H9 (cell line): ENCODE results near the gene OTOGL. TPM values are rescaled to one million over a fixed set of nuclear protein-coding genes. Genes with fewer than 3 reads are reported as not detected.

Source experiments
- DNase-seq: peaks from one replicate; pipeline ENCODE4 v3.0.0-alpha.2; 2017
- H2AFZ ChIP-seq: one replicate; pipeline ENCODE4 v1.6.1; 2013; ENCODE audit warnings: mild to moderate bottlenecking, low read length, control low read depth, moderate library complexity
- H2AK5ac ChIP-seq: 2 replicates; pipeline ENCODE4 v1.6.1; 2013; ENCODE audit warnings: low read length, control low read depth, mixed read lengths; ENCODE audit not compliant: insufficient read length
- H2BK120ac ChIP-seq: one replicate; pipeline ENCODE4 v1.6.1; 2013; ENCODE audit warnings: low read depth, mild to moderate bottlenecking, low read length, control low read depth, inconsistent platforms; ENCODE audit not compliant: poor library complexity, severe bottlenecking
- H2BK12ac ChIP-seq: 2 replicates; pipeline ENCODE4 v1.6.1; 2013; ENCODE audit warnings: low read length, control low read depth, mixed read lengths, low read depth; ENCODE audit not compliant: insufficient read length
- H2BK15ac ChIP-seq: 2 replicates; pipeline ENCODE4 v1.6.1; 2013; ENCODE audit warnings: low read depth, low read length, control low read depth
- H2BK20ac ChIP-seq: one replicate; pipeline ENCODE4 v1.6.1; 2013; ENCODE audit warnings: low read depth, mild to moderate bottlenecking, low read length, control low read depth, inconsistent platforms; ENCODE audit not compliant: poor library complexity, severe bottlenecking
- H2BK5ac ChIP-seq: 2 replicates; pipeline ENCODE4 v1.6.1; 2013; ENCODE audit warnings: low read length, control low read depth, mixed read lengths; ENCODE audit not compliant: insufficient read length
- H3K14ac ChIP-seq: 2 replicates; pipeline ENCODE4 v1.6.1; 2013; ENCODE audit warnings: low read length, control low read depth; ENCODE audit not compliant: insufficient read depth
- H3K18ac ChIP-seq: 2 replicates; pipeline ENCODE4 v1.6.1; 2013; ENCODE audit warnings: low read depth, mild to moderate bottlenecking, mixed read lengths, low read length, control low read depth; ENCODE audit not compliant: insufficient read length
- H3K23ac ChIP-seq: 2 replicates; pipeline ENCODE4 v1.6.1; 2013; ENCODE audit warnings: low read length, control low read depth, mixed read lengths, low read depth; ENCODE audit not compliant: insufficient read length
- H3K23me2 ChIP-seq: 2 replicates; pipeline ENCODE4 v1.6.1; 2013; ENCODE audit warnings: low read depth, mild to moderate bottlenecking, mixed read lengths, low read length, control low read depth; ENCODE audit not compliant: insufficient read length, poor library complexity, severe bottlenecking
- H3K27ac ChIP-seq: 2 replicates; pipeline ENCODE4 v1.5.1; 2013; ENCODE audit warnings: low read length, control low read depth, mixed read lengths, low read depth; ENCODE audit not compliant: insufficient read length
- H3K27me3 ChIP-seq: 2 replicates; pipeline ENCODE4 v1.6.1; 2013; ENCODE audit warnings: low read length, control low read depth, inconsistent platforms; ENCODE audit not compliant: insufficient read depth
- H3K4ac ChIP-seq: 2 replicates; pipeline ENCODE4 v1.6.1; 2013; ENCODE audit warnings: low read depth, mild to moderate bottlenecking, control low read depth, inconsistent platforms, low read length, moderate library complexity
- H3K4me1 ChIP-seq: 2 replicates; pipeline ENCODE4 v1.6.1; 2013; ENCODE audit warnings: low read length, control low read depth, inconsistent platforms; ENCODE audit not compliant: insufficient read depth
- H3K4me2 ChIP-seq: 2 replicates; pipeline ENCODE4 v1.6.1; 2013; ENCODE audit warnings: low read length, control low read depth, mixed read lengths; ENCODE audit not compliant: insufficient read length, insufficient read depth
- H3K56ac ChIP-seq: 2 replicates; pipeline ENCODE4 v1.6.1; 2013; ENCODE audit warnings: low read depth, mild to moderate bottlenecking, mixed read lengths, low read length, control low read depth; ENCODE audit not compliant: insufficient read length
- H3K79me1 ChIP-seq: 2 replicates; pipeline ENCODE4 v1.6.1; 2013; ENCODE audit warnings: low read depth, mild to moderate bottlenecking, moderate library complexity, low read length, control low read depth, inconsistent platforms; ENCODE audit not compliant: insufficient read depth, poor library complexity, severe bottlenecking
- H3K79me2 ChIP-seq: 2 replicates; pipeline ENCODE4 v1.6.1; 2013; ENCODE audit warnings: low read length, control low read depth, inconsistent platforms; ENCODE audit not compliant: insufficient read depth
- H3K9ac ChIP-seq: 2 replicates; pipeline ENCODE4 v1.6.1; 2013; ENCODE audit warnings: low read length, control low read depth, mixed read lengths; ENCODE audit not compliant: insufficient read length; ENCODE audit errors: extremely low read depth
- H3K9me3 ChIP-seq: one replicate; pipeline ENCODE4 v1.6.1; 2013; ENCODE audit warnings: low read depth, low read length, inconsistent platforms; ENCODE audit not compliant: control insufficient read depth
- H3T11ph ChIP-seq: one replicate; pipeline ENCODE4 v1.6.1; 2013; ENCODE audit warnings: mild to moderate bottlenecking, low read length, control low read depth, inconsistent platforms
- H4K20me1 ChIP-seq: one replicate; pipeline ENCODE4 v1.6.1; 2013; ENCODE audit not compliant: control insufficient read depth, insufficient read length, insufficient read depth
- H4K5ac ChIP-seq: 2 replicates; pipeline ENCODE4 v1.6.1; 2013; ENCODE audit warnings: low read depth, mild to moderate bottlenecking, mixed read lengths, low read length, control low read depth; ENCODE audit not compliant: insufficient read length
- H4K8ac ChIP-seq: replicated peaks from 2 replicates; pipeline ENCODE4 v1.6.1; 2013; ENCODE audit warnings: low read length, control low read depth, mixed read lengths, low read depth; ENCODE audit not compliant: insufficient read length
- H4K91ac ChIP-seq: 2 replicates; pipeline ENCODE4 v1.6.1; 2013; ENCODE audit warnings: low read depth, mild to moderate bottlenecking, moderate library complexity, mixed read lengths, low read length, control low read depth; ENCODE audit not compliant: insufficient read length
- H3K27ac Mint-ChIP-seq, 3 experiments: 2 replicates in 2 of 3; 3 replicates in 1 of 3; pipeline ENCODE4 v1.8.0; 2020 to 2021; ENCODE audit warnings: mixed read lengths in 3 of 3, mild to moderate bottlenecking in 1 of 3, moderate library complexity in 1 of 3
- H3K27me3 Mint-ChIP-seq: 2 replicates; pipeline ENCODE4 v1.8.0; 2021; ENCODE audit warnings: low read depth, mild to moderate bottlenecking, moderate library complexity, mixed read lengths
- H3K36me3 Mint-ChIP-seq, 3 experiments: 2 replicates in 2 of 3; 3 replicates in 1 of 3; pipeline ENCODE4 v1.8.0; 2020 to 2021; ENCODE audit warnings: low read depth in 3 of 3, mixed read lengths in 3 of 3; ENCODE audit not compliant: insufficient read depth in 1 of 3
- H3K4me1 Mint-ChIP-seq, 2 experiments: 2 replicates each; pipeline ENCODE4 v1.8.0; 2020; ENCODE audit warnings: mixed read lengths in 2 of 2
- H3K4me3 Mint-ChIP-seq, 2 experiments: 2 replicates in 1 of 2; 3 replicates in 1 of 2; pipeline ENCODE4 v1.8.0; 2020 to 2021; ENCODE audit warnings: mild to moderate bottlenecking in 2 of 2, mixed read lengths in 2 of 2, moderate library complexity in 1 of 2
- H3K9me3 Mint-ChIP-seq, 2 experiments: 2 replicates in 1 of 2; 3 replicates in 1 of 2; pipeline ENCODE4 v1.8.0; 2020; ENCODE audit warnings: mild to moderate bottlenecking in 2 of 2, mixed read lengths in 2 of 2, moderate library complexity in 1 of 2
- CTCF ChIP-seq: fragments of 200-600 bp; sonication (generic); conservative IDR thresholded peaks from 3 replicates; pipeline ENCODE4 v1.8.0; 2021; ENCODE audit warnings: antibody characterized with exemption, mild to moderate bottlenecking
- WGBS: extraction: QIAGEN DNeasy Blood & Tissue Kit; methylation state at CpG from one replicate; pipeline ENCODE4 v1.1.7; 2013; ENCODE audit warnings: missing lambda C conversion rate, low lambda C conversion rate, mixed read lengths; ENCODE audit not compliant: insufficient read length; ENCODE audit errors: extremely low coverage; 5-methylcytosine and 5-hydroxymethylcytosine counted together
- total RNA-seq: library from RNA; stranded (reverse); gene quantifications from 2 replicates; pipeline ENCODE4 v1.2.1, GENCODE V29; 2021

OTOGL gene
- total RNA-seq, 1 experiment from 2014 or later, result 0.11 TPM

- H2BK12ac ChIP-seq, result no peak overlapping the region
- H3K14ac ChIP-seq, result no peak overlapping the region
- Mint-ChIP-seq H3K4me3 (no peak overlapping the region), H3K4me1 (peaks cover 5 to 6% of the 10 kb centered on the region in 2 experiments), H3K36me3 (no peaks in the 10 kb centered on the region), H3K9me3 (no peaks in the 10 kb centered on the region), H3K27ac (no peak overlapping the region), H3K27me3 (no peaks in the 10 kb centered on the region)
- no peak overlapping the region for H3T11ph ChIP-seq
- H4K91ac ChIP-seq, result no peak overlapping the region
- no peak overlapping the region for H2BK5ac ChIP-seq
- no peaks in the 10 kb centered on the region for H3K4me1 ChIP-seq
- no peak overlapping the region for H2AFZ ChIP-seq
- no peak overlapping the region for H3K23ac ChIP-seq
- no peak overlapping the region for H3K4me2 ChIP-seq
- H2AK5ac ChIP-seq, result no peak overlapping the region
- TF ChIP-seq CTCF, result no peak
- H2BK20ac ChIP-seq, result no peak overlapping the region
- H3K79me2 ChIP-seq, result no peaks in the 10 kb centered on the region
- WGBS, result no CpG with 5 or more reads among the region's 1 CpG
- no peak overlapping the region for H4K8ac ChIP-seq
- no peaks in the 10 kb centered on the region for H3K79me1 ChIP-seq
- no peak overlapping the region for H3K18ac ChIP-seq
- no peak overlapping the region for H3K4ac ChIP-seq
- H3K56ac ChIP-seq, result no peak overlapping the region
- H3K27ac ChIP-seq, result no peak overlapping the region
- H4K20me1 ChIP-seq, result no peaks in the 10 kb centered on the region
- H3K27me3 ChIP-seq, result no peaks in the 10 kb centered on the region
- H2BK120ac ChIP-seq, result no peak overlapping the region
- no peak for DNase-seq
- no peak overlapping the region for H2BK15ac ChIP-seq
- H3K9me3 ChIP-seq, result no peaks in the 10 kb centered on the region
- H4K5ac ChIP-seq, result no peak overlapping the region
- no peaks in the 10 kb centered on the region for H3K23me2 ChIP-seq
- H3K9ac ChIP-seq, result no peak overlapping the region
These were observed 99.5 kb downstream of the OTOGL start for GRCh38 chr12:80198782-80199337.
